H1 (cell line): ENCODE measurements around the gene FMC1. TPM values are rescaled to one million over a fixed set of nuclear protein-coding genes. Genes with fewer than 3 reads are reported as not detected.

Source experiments
- ATF3 ChIP-seq: IDR thresholded peaks from 2 replicates; pipeline ENCODE4 v1.6.1; 2011; ENCODE audit warnings: low read depth, mild to moderate bottlenecking, low read length; ENCODE audit not compliant: insufficient read depth
- BCL11A ChIP-seq, 2 experiments: IDR thresholded peaks; one replicate each; pipeline ENCODE4 v1.6.1; 2011; ENCODE audit warnings: low read depth in 2 of 2, low read length in 2 of 2, mild to moderate bottlenecking in 2 of 2
- GTF2F1 ChIP-seq: IDR thresholded peaks from 2 replicates; pipeline ENCODE4 v1.6.1; 2012; ENCODE audit warnings: low read depth, low read length, improper control_type of control experiment, borderline replicate concordance
- HDAC2 ChIP-seq, 2 experiments: fragments of 300-600 bp in 1 of 2; sonication (generic) in 1 of 2; IDR thresholded peaks; 2 replicates each; pipeline ENCODE4 v1.6.1; 2011 to 2012; ENCODE audit warnings: low read depth in 2 of 2, low read length in 2 of 2, mild to moderate bottlenecking in 2 of 2, moderate library complexity in 2 of 2, borderline replicate concordance in 1 of 2, inconsistent platforms in 1 of 2
- JUN ChIP-seq: IDR thresholded peaks from 2 replicates; pipeline ENCODE4 v1.6.1; 2011; ENCODE audit warnings: low read depth, mild to moderate bottlenecking, improper control_type of control experiment, low read length
- POLR2A ChIP-seq, 2 experiments: IDR thresholded peaks; 1 replicate in 1 of 2; 2 replicates in 1 of 2; pipeline ENCODE4 v1.6.1; 2011; ENCODE audit warnings: low read depth in 2 of 2, low read length in 2 of 2, mild to moderate bottlenecking in 2 of 2; ENCODE audit errors: control extremely low read depth in 1 of 2
- RNF2 ChIP-seq: fragments of 200-900, 300-1000 bp; sonication (generic); IDR thresholded peaks from 2 replicates; pipeline ENCODE4 v1.7.1; 2016; ENCODE audit warnings: borderline replicate concordance, low read depth, mild to moderate bottlenecking, antibody characterized with exemption, low read length; ENCODE audit not compliant: poor library complexity, severe bottlenecking; ENCODE audit errors: missing control alignments
- SIX5 ChIP-seq: IDR thresholded peaks from 2 replicates; pipeline ENCODE4 v1.6.1; 2011; ENCODE audit warnings: mild to moderate bottlenecking, low read depth, low read length
- TEAD4 ChIP-seq: IDR thresholded peaks from 2 replicates; pipeline ENCODE4 v1.6.1; 2012; ENCODE audit warnings: low read depth, low read length, inconsistent platforms, mixed read lengths
- polyA plus RNA-seq, 7 experiments: library from polyadenylated mRNA; depleted of rRNA in 3 of 7; stranded (reverse) in 5 of 7; unstranded in 2 of 7; fragments of >200 nt in 5 of 7; fragments of 200-250 nt in 2 of 7; gene quantifications; 1 replicate in 5 of 7; 2 replicates in 1 of 7; 4 replicates in 1 of 7; pipeline versions ENCODE4 v1.2.1 to v1.2.3, GENCODE V29; 2011 to 2013; ENCODE audit warnings: missing spikeins in 2 of 7, mixed read lengths in 2 of 7
- total RNA-seq: library from RNA; stranded (reverse); fragmentation: NEBNext Ultra II Directional; extraction: Animal tissue kit (Norgen Biotek cat#: 25700); gene quantifications from 2 replicates; pipeline ENCODE4 v1.2.1, GENCODE V29; 2021

The FMC1 gene
- total and polyA plus RNA-seq, 2 of the 8 experiments (the other 6 are each of a cell fraction or from before 2014, with no cell fraction given), result 15.8 to 28.4 TPM

- TF ChIP-seq POLR2A (IDR thresholded peaks at IDR 0.05; ENCODE audit: control extremely low read depth in 1 of 2, low read depth in 2 of 2, low read length in 2 of 2), result peak; percentile 73 to 90
- TF ChIP-seq SIX5, result no peak
- TF ChIP-seq RNF2, result no peak
- TF ChIP-seq TEAD4, result 0 out of 2 replicates have a peak, but pooled peaks have one; percentile 1
- TF ChIP-seq JUN, result no peak
- 0 out of 4 replicates have a peak, but pooled peaks of 1 of the 2 experiments have one; percentile 25 for TF ChIP-seq HDAC2 (IDR thresholded peaks at IDR 0.05; ENCODE audit: borderline replicate concordance in 1 of 2, low read depth in 2 of 2, low read length in 2 of 2)
- no peak for TF ChIP-seq BCL11A (IDR thresholded peaks at IDR 0.05; ENCODE audit: low read depth in 2 of 2, low read length in 2 of 2)
- TF ChIP-seq ATF3, result no peak
- TF ChIP-seq GTF2F1, result no peak; the same call in 1 of the 2 replicates
Observed at GRCh38 chr7:139360210-139360947, 19.2 kb downstream of the FMC1 start (continued).
